Peyer's patch (tissue), 4 donors: ENCODE measurements around the gene ACIN1.

Source experiments
- CTCF ChIP-seq, 6 experiments: fragments of 450-650 bp in 4 of 6; fragments of 200-600 bp in 2 of 6; sonication (generic) in 1 of 6; IDR thresholded peaks; one replicate each; pipeline ENCODE4 v1.5.1; 2017 to 2019; ENCODE audit warnings: antibody characterized with exemption in 6 of 6, mild to moderate bottlenecking in 3 of 6, moderate library complexity in 1 of 6
- POLR2A ChIP-seq, 2 donors: fragments of 450-650 bp; IDR thresholded peaks; one replicate each; pipeline ENCODE4 v1.5.1; 2017; ENCODE audit warnings: antibody characterized with exemption in 2 of 2, mild to moderate bottlenecking in 2 of 2, moderate library complexity in 2 of 2

- TF ChIP-seq CTCF (IDR thresholded peaks at IDR 0.05) (no peak), POLR2A (IDR thresholded peaks at IDR 0.05) (no peak)
Measured at GRCh38 chr14:23139874-23140273, 44.9 kb upstream of the ACIN1 start.
